ENCODE measurements around the gene RNF2. TPM values are rescaled to one million over a fixed set of nuclear protein-coding genes. Genes with fewer than 3 reads are reported as not detected.
A peak's percentile ranks its signal among the peaks of the same experiment; 100 is the strongest.

Gene RNF2
- total and polyA plus RNA-seq, 2 of the 13 experiments (the other 11 are each of a cell fraction or from before 2014, with no cell fraction given), result 19.3 to 21.7 TPM

- TF ChIP-seq TEAD3 (CRISPR knock-in tag; optimal IDR thresholded peaks at IDR 0.05; ENCODE audit: borderline replicate concordance), result peak; percentile 26
- TF ChIP-seq, protein P1, sequence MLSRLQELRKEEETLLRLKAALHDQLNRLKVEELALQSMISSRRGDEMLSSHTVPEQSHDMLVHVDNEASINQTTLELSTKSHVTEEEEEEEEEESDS (CRISPR knock-in tag; IDR thresholded peaks at IDR 0.05; ENCODE audit: borderline replicate concordance), result no peak
- TF ChIP-seq YEATS4 (CRISPR knock-in tag; IDR thresholded peaks at IDR 0.05; ENCODE audit: borderline replicate concordance), result no peak
- TF ChIP-seq NFE2 (CRISPR knock-in tag; IDR thresholded peaks at IDR 0.05), result no peak
- no peak for TF ChIP-seq TBX2 (CRISPR knock-in tag; IDR thresholded peaks at IDR 0.05; ENCODE audit: borderline replicate concordance)
- TF ChIP-seq NONO (IDR thresholded peaks at IDR 0.05), result no peak
- no peak for TF ChIP-seq NONO (CRISPR knock-in tag; conservative IDR thresholded peaks at IDR 0.05)
- TF ChIP-seq POLR2AphosphoS5 (IDR thresholded peaks at IDR 0.05; ENCODE audit: low read depth, low read length), result 0 out of 2 replicates have a peak, but pooled peaks have one; percentile 41
- no peak for TF ChIP-seq ZBTB37 (CRISPR knock-in tag; IDR thresholded peaks at IDR 0.05)
- peak; percentile 72 for TF ChIP-seq ZFY (CRISPR knock-in tag; IDR thresholded peaks at IDR 0.05)
- TF ChIP-seq ZNF746 (CRISPR knock-in tag; IDR thresholded peaks at IDR 0.05), result no peak; the same call in 1 of the 2 replicates
- TF ChIP-seq ZSCAN20 (CRISPR knock-in tag; IDR thresholded peaks at IDR 0.05; ENCODE audit: borderline replicate concordance), result no peak
- TF ChIP-seq ZNF530 (CRISPR knock-in tag; IDR thresholded peaks at IDR 0.05; ENCODE audit: low read depth), result no peak
- TF ChIP-seq ZFYVE20 (CRISPR knock-in tag; IDR thresholded peaks at IDR 0.05; ENCODE audit: borderline replicate concordance, low read depth), result peak; percentile 84
- no peak for TF ChIP-seq ZNF556 (CRISPR knock-in tag; IDR thresholded peaks at IDR 0.05; ENCODE audit: borderline replicate concordance)
- no peak for TF ChIP-seq FOXK1 (CRISPR knock-in tag; IDR thresholded peaks at IDR 0.05; ENCODE audit: borderline replicate concordance, low read depth)
- no peak for TF ChIP-seq LBX2 (CRISPR knock-in tag; IDR thresholded peaks at IDR 0.05; ENCODE audit: borderline replicate concordance)
- TF ChIP-seq, protein P2, sequence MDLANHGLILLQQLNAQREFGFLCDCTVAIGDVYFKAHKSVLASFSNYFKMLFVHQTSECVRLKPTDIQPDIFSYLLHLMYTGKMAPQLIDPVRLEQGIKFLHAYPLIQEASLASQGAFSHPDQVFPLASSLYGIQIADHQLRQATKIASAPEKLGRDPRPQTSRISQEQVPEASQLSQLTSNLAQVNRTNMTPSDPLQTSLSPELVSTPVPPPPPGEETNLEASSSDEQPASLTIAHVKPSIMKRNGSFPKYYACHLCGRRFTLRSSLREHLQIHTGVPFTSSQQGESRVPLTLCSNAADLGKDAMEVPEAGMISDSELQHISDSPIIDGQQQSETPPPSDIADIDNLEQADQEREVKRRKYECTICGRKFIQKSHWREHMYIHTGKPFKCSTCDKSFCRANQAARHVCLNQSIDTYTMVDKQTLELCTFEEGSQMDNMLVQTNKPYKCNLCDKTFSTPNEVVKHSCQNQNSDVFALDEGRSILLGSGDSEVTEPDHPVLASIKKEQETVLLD (CRISPR knock-in tag; IDR thresholded peaks at IDR 0.05; ENCODE audit: low read depth), result no peak
- no peak for TF ChIP-seq HNF4A (CRISPR knock-in tag; IDR thresholded peaks at IDR 0.05)
- no peak for TF ChIP-seq KDM3A (CRISPR knock-in tag; IDR thresholded peaks at IDR 0.05; ENCODE audit: low read depth)
- 0 out of 2 replicates have a peak, but pooled peaks have one; percentile 10 for TF ChIP-seq HOXD1 (CRISPR knock-in tag; IDR thresholded peaks at IDR 0.05)
- no peak for TF ChIP-seq JDP2 (CRISPR knock-in tag; IDR thresholded peaks at IDR 0.05; ENCODE audit: borderline replicate concordance)
- TF ChIP-seq ZSCAN31 (CRISPR knock-in tag; IDR thresholded peaks at IDR 0.05; ENCODE audit: low read depth), result peak; percentile 53; the same call in 1 of the 2 replicates
- no peak for TF ChIP-seq KDM6A (CRISPR knock-in tag; IDR thresholded peaks at IDR 0.05; ENCODE audit: low read depth)
- TF ChIP-seq ZNF564 (CRISPR knock-in tag; IDR thresholded peaks at IDR 0.05), result 0 out of 2 replicates have a peak, but pooled peaks have one; percentile 6
- TF ChIP-seq PCBP1 (IDR thresholded peaks at IDR 0.05; ENCODE audit: borderline replicate concordance, low read depth, low read length), result no peak
- TF ChIP-seq ZNF547 (CRISPR knock-in tag; IDR thresholded peaks at IDR 0.05), result no peak
- TF ChIP-seq ZNF138 (CRISPR knock-in tag; IDR thresholded peaks at IDR 0.05; ENCODE audit: low read depth), result 0 out of 2 replicates have a peak, but pooled peaks have one; percentile 74
- TF ChIP-seq ZNF446 (CRISPR knock-in tag; IDR thresholded peaks at IDR 0.05), result no peak
Measured at GRCh38 chr1:185044981-185045813, at the start of gene RNF2 (continued).

All from HepG2 (cell line).